Nephron progenitor cell (in vitro differentiated cells): Measurements from ENCODE around the gene A1BG.

Source experiments
- DNase-seq: peaks from one replicate; pipeline ENCODE4 v3.0.0; 2021
- H3K27ac Mint-ChIP-seq: 2 replicates; pipeline ENCODE4 v1.8.0; 2021; ENCODE audit warnings: mild to moderate bottlenecking, moderate library complexity, mixed read lengths
- H3K27me3 Mint-ChIP-seq: 2 replicates; pipeline ENCODE4 v1.8.0; 2021; ENCODE audit warnings: mild to moderate bottlenecking, low read depth, mixed read lengths; ENCODE audit not compliant: poor library complexity
- H3K36me3 Mint-ChIP-seq: 2 replicates; pipeline ENCODE4 v1.8.0; 2021; ENCODE audit warnings: low read depth, mixed read lengths
- H3K4me1 Mint-ChIP-seq: 2 replicates; pipeline ENCODE4 v1.8.0; 2021; ENCODE audit warnings: mixed read lengths
- H3K4me3 Mint-ChIP-seq: 2 replicates; pipeline ENCODE4 v1.8.0; 2021; ENCODE audit warnings: mild to moderate bottlenecking, moderate library complexity, mixed read lengths
- H3K9me3 Mint-ChIP-seq: 2 replicates; pipeline ENCODE4 v1.8.0; 2021; ENCODE audit warnings: mild to moderate bottlenecking, moderate library complexity, mixed read lengths
- CTCF ChIP-seq: fragments of 200-600 bp; sonication (generic); IDR thresholded peaks from 2 replicates; pipeline ENCODE4 v1.5.0; 2021; ENCODE audit warnings: antibody characterized with exemption

The A1BG gene

DNA sequence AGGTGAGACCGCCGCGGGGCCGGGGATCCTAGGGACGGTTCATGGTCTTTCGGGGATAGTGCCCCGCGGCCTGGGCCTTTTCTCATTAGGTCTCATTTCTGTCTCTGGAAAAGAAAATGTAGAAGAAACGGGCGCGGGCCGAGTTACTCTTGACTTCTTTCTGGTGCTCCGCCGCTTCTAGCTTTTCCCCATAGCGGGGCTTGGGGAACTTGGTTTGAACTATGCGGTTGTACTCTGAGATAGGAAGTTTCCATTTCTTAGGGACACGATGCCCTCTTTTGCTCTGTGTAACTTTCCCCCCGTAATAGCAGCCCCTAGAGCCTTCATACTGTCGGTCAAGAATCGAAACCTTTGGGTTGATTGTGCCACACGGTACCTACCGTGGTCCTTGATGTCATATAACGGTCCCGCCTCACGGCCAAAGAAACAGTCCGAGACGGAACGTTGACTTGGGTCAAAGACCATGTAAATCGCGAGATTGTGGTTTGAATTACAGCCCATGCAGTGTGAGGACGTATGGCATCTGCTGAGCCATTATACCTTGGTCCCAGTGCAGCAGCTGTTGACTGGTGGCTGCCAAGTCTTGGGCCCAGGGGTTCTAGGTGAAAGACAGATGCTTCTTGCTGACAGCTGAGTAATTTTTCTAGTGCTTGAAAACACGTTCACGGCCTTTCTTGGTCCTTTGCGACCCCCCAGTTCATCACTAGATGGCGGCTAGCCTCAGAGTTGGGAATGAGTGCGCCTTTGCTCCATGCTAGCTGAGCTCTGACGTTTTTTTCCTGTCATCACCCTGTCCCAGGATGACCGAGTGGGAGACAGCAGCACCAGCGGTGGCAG, 34.3 kb upstream of the A1BG start:
- peaks cover 50% of the 10 kb centered on the region for H3K4me1 Mint-ChIP-seq
- H3K9me3 Mint-ChIP-seq: no peaks in the 10 kb centered on the region
- peak overlapping the region; percentile 96 for H3K4me3 Mint-ChIP-seq
- peaks cover 30% of the 10 kb centered on the region for H3K36me3 Mint-ChIP-seq
- H3K27me3 Mint-ChIP-seq: no peaks in the 10 kb centered on the region
- no peak for DNase-seq
- no peak for TF ChIP-seq CTCF
- H3K27ac Mint-ChIP-seq: peak overlapping the region; percentile 99

GRCh38 chr19:58386576-58387337, 33.5 kb upstream of the A1BG start, which contains the start of gene RPS5:
Gene RPS5 (plus strand): TSS chr19:58387269. CDS start chr19:58388138, 869 bp downstream.
- peak; percentile 91 for DNase-seq
- peaks cover 56% of the 10 kb centered on the region for H3K4me1 Mint-ChIP-seq
- H3K36me3 Mint-ChIP-seq: peaks cover 26% of the 10 kb centered on the region
- H3K27me3 Mint-ChIP-seq: no peaks in the 10 kb centered on the region
- peak within 1 kb of the TSS; percentile 99 for H3K27ac Mint-ChIP-seq
- H3K4me3 Mint-ChIP-seq: peak within 1 kb of the TSS; percentile 96
- H3K9me3 Mint-ChIP-seq: no peaks in the 10 kb centered on the region
- TF ChIP-seq CTCF: no peak

- no peaks in the 10 kb centered on the region for H3K27me3 Mint-ChIP-seq
- H3K9me3 Mint-ChIP-seq: no peaks in the 10 kb centered on the region
- DNase-seq: no peak
- peak overlapping the region; percentile 99 for H3K27ac Mint-ChIP-seq
- H3K36me3 Mint-ChIP-seq: peaks cover 24% of the 10 kb centered on the region
- H3K4me3 Mint-ChIP-seq: peak overlapping the region; percentile 96
- no peak for TF ChIP-seq CTCF
- H3K4me1 Mint-ChIP-seq: peaks cover 56% of the 10 kb centered on the region
Measured at GRCh38 chr19:58385891-58386575, 32.7 kb upstream of the A1BG start.

GRCh38 chr19:58385313-58385890, 32.1 kb upstream of the A1BG start:
- Mint-ChIP-seq H3K9me3 (no peaks in the 10 kb centered on the region), H3K36me3 (peaks cover 18% of the 10 kb centered on the region), H3K27me3 (no peaks in the 10 kb centered on the region), H3K4me3 (peak overlapping the region; percentile 96), H3K4me1 (peaks cover 51% of the 10 kb centered on the region), H3K27ac (peak overlapping the region; percentile 99)
- no peak for DNase-seq
- no peak for TF ChIP-seq CTCF

DNA sequence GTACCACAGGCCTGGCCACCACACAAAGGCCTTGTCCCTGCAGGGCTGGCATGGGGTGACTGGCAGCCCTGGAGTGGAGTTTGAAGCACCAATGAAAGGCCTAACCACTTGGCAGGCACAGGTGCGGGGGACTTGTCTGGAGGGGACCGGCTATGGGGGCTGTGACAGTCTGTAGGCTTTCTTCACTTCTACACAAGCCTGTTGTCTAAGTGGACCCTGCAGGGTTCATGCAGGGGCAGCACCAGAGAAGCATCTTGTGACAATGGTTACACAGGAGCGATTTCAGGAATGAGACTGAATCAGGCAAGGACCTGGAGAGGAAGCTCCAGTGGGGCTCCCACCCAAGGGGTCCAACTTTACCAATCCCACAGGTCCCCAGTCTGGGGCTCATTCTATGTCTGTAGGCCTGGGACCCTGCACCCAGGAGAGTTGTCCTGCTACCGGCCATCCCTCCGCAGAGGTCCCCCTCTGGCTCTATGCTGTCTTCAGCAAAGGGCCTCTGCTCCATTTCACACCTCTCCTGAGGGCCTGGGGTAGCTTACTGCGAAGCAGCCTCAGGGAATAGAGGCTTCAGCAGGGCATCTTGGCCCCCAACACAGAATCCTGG, 29.8 kb upstream of the A1BG start:
- Mint-ChIP-seq H3K27ac (no peak overlapping the region), H3K4me3 (peak overlapping the region; percentile 42), H3K27me3 (no peaks in the 10 kb centered on the region), H3K9me3 (no peaks in the 10 kb centered on the region), H3K4me1 (peaks cover 52% of the 10 kb centered on the region), H3K36me3 (peaks cover 4% of the 10 kb centered on the region)
- no peak for TF ChIP-seq CTCF
- no peak for DNase-seq
